Measurements from ENCODE around the gene FSTL4.
A peak's percentile ranks its signal among the peaks of the same experiment; 100 is the strongest.

Gene FSTL4

GRCh38 chr5:133373121-133373870 lies 239.0 kb downstream of the FSTL4 start:
- H3K36me3 ChIP-seq (ENCODE audit: low read depth) = no peaks in the 10 kb centered on the region
- H3K4me3 ChIP-seq (ENCODE audit: severe bottlenecking) = no peak overlapping the region
- H3K27ac ChIP-seq (ENCODE audit: poor library complexity, severe bottlenecking) = no peak overlapping the region
- ATAC-seq (ENCODE audit: low read depth) (peak; percentile 73), DNase-seq (ENCODE audit: low spot score) (no peak)
- no peak for TF ChIP-seq CTCF (IDR thresholded peaks at IDR 0.05; ENCODE audit: poor library complexity, severe bottlenecking)
- peaks cover 20% of the 10 kb centered on the region for H3K4me1 ChIP-seq (ENCODE audit: insufficient read depth, poor library complexity, severe bottlenecking)
- H3K27me3 ChIP-seq (ENCODE audit: insufficient read depth, poor library complexity, severe bottlenecking) = no peaks in the 10 kb centered on the region
- H3K9me3 ChIP-seq (ENCODE audit: severe bottlenecking) = peaks cover 7% of the 10 kb centered on the region

DNA sequence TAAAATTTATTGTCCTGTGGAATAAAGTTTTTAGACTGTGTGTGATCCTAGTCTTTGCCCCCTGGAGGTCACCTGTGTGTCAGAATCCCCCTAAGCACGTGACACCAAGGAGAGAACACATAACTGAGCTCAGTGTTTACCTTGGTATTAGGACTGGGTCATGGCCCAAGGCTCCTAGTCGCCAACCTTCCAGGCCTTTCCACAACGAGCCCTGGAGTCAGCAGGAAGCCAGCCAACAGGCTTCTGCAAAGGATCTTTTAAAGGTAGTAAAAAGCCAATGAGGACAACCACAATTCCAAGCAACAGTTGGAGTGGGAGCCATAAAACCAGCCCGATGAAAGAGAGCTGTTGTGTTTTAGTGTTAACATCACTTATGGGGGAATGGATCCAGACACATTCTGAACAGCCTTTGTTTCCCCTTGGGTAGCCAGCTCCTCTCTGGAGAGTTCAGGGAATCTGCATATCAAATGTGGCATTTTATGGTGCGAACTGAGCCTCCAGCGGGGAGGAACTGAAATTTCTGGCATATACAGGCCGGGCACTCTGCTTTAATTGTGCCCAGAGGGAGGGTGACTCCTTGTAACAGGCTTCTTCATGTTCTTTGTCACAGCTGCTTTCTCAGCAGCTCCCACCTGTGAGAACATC lies 239.9 kb downstream of the FSTL4 start:
- Histone ChIP-seq H3K27ac (ENCODE audit: poor library complexity, severe bottlenecking) (no peak overlapping the region), H3K4me1 (ENCODE audit: insufficient read depth, poor library complexity, severe bottlenecking) (peaks cover 20% of the 10 kb centered on the region), H3K27me3 (ENCODE audit: insufficient read depth, poor library complexity, severe bottlenecking) (no peaks in the 10 kb centered on the region), H3K4me3 (ENCODE audit: severe bottlenecking) (no peak overlapping the region), H3K36me3 (ENCODE audit: low read depth) (no peaks in the 10 kb centered on the region), H3K9me3 (ENCODE audit: severe bottlenecking) (peaks cover 5% of the 10 kb centered on the region)
- no peak for TF ChIP-seq CTCF (IDR thresholded peaks at IDR 0.05; ENCODE audit: poor library complexity, severe bottlenecking)
- DNase-seq (ENCODE audit: low spot score) (no peak), ATAC-seq (ENCODE audit: low read depth) (no peak)

GRCh38 chr5:133371371-133372155 lies 240.8 kb downstream of the FSTL4 start:
- ATAC-seq (ENCODE audit: low read depth) (no peak), DNase-seq (ENCODE audit: low spot score) (no peak)
- H3K36me3 ChIP-seq (ENCODE audit: low read depth) = no peaks in the 10 kb centered on the region
- H3K4me3 ChIP-seq (ENCODE audit: severe bottlenecking) = no peak overlapping the region
- no peak overlapping the region for H3K27ac ChIP-seq (ENCODE audit: poor library complexity, severe bottlenecking)
- H3K9me3 ChIP-seq (ENCODE audit: severe bottlenecking) = no peaks in the 10 kb centered on the region
- H3K27me3 ChIP-seq (ENCODE audit: insufficient read depth, poor library complexity, severe bottlenecking) = no peaks in the 10 kb centered on the region
- peaks cover 20% of the 10 kb centered on the region for H3K4me1 ChIP-seq (ENCODE audit: insufficient read depth, poor library complexity, severe bottlenecking)
- no peak for TF ChIP-seq CTCF (IDR thresholded peaks at IDR 0.05; ENCODE audit: poor library complexity, severe bottlenecking)

DNA sequence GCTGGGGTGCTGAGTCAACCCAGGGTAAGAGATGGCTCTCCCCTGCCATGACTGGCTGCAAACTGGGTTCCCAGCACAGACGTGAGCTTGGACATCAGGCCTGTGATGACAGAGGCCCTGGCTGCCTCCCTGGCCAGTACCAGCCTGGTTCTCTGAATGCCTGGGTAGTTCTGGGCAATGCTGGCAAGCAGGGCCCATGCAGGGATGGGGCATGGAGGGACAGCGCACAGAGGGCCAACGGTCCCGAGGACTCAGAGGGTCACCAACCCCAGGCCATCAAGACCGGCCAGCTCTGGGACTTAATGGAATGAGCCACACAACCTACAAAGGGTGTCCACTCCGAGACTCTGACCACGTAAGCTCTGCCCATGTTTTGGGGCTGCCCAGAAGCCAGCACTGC lies 241.4 kb downstream of the FSTL4 start:
- Histone ChIP-seq H3K27me3 (ENCODE audit: insufficient read depth, poor library complexity, severe bottlenecking) (no peaks in the 10 kb centered on the region), H3K4me3 (ENCODE audit: severe bottlenecking) (no peak overlapping the region), H3K9me3 (ENCODE audit: severe bottlenecking) (no peaks in the 10 kb centered on the region), H3K36me3 (ENCODE audit: low read depth) (no peaks in the 10 kb centered on the region), H3K4me1 (ENCODE audit: insufficient read depth, poor library complexity, severe bottlenecking) (peaks cover 20% of the 10 kb centered on the region), H3K27ac (ENCODE audit: poor library complexity, severe bottlenecking) (no peak overlapping the region)
- TF ChIP-seq CTCF (IDR thresholded peaks at IDR 0.05; ENCODE audit: poor library complexity, severe bottlenecking) = no peak
- no peak for DNase-seq (ENCODE audit: low spot score)
- peak; percentile 14 for ATAC-seq (ENCODE audit: low read depth)

All from RWPE2 (cell line).